ENCODE results near the gene CMC4. TPM values are rescaled to one million over a fixed set of nuclear protein-coding genes. Genes with fewer than 3 reads are reported as not detected.

CMC4 gene
- total and polyA plus RNA-seq, 9 of the 15 experiments (the other 6 are each of a cell fraction or from before 2014, with no cell fraction given): 3.5 to 16.9 (median 8.2) TPM

DNA sequence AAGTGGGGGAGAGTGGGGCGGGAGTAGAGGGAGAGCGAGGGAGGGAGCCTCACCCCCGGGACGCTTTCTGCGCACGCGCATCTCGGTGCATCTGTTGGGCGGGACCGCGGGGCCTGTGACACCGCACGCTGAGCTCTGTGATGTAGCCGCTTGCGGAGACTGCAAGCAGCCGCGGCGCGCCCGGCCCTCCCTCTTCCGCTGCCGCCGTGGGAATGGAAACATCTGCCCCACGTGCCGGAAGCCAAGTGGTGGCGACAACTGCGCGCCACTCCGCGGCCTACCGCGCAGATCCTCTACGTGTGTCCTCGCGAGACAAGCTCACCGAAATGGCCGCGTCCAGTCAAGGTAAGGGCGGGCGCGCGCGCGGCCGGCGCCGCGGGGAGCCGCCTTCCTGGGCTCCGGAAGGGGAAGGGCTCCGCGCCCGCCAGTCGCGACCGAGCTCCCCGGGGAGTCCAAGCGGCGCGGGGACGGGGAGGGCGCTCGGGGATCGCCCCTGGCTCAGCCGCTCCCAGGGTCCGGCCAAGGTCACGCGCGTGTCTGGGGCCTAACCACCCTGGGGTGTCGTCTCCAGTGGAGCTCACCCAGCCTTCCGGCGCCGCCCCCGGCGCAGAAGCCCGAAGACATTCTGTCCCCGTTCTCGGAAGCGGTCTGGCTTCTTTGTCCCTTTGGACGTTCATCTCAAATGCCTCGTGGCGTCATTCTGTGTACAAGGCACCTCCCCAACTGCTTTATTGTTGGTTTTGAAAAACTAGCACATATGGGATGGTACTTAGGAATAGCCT is 44.0 kb downstream of the CMC4 start, which contains the start of gene FUNDC2 (continued):
- TF ChIP-seq, protein P1, sequence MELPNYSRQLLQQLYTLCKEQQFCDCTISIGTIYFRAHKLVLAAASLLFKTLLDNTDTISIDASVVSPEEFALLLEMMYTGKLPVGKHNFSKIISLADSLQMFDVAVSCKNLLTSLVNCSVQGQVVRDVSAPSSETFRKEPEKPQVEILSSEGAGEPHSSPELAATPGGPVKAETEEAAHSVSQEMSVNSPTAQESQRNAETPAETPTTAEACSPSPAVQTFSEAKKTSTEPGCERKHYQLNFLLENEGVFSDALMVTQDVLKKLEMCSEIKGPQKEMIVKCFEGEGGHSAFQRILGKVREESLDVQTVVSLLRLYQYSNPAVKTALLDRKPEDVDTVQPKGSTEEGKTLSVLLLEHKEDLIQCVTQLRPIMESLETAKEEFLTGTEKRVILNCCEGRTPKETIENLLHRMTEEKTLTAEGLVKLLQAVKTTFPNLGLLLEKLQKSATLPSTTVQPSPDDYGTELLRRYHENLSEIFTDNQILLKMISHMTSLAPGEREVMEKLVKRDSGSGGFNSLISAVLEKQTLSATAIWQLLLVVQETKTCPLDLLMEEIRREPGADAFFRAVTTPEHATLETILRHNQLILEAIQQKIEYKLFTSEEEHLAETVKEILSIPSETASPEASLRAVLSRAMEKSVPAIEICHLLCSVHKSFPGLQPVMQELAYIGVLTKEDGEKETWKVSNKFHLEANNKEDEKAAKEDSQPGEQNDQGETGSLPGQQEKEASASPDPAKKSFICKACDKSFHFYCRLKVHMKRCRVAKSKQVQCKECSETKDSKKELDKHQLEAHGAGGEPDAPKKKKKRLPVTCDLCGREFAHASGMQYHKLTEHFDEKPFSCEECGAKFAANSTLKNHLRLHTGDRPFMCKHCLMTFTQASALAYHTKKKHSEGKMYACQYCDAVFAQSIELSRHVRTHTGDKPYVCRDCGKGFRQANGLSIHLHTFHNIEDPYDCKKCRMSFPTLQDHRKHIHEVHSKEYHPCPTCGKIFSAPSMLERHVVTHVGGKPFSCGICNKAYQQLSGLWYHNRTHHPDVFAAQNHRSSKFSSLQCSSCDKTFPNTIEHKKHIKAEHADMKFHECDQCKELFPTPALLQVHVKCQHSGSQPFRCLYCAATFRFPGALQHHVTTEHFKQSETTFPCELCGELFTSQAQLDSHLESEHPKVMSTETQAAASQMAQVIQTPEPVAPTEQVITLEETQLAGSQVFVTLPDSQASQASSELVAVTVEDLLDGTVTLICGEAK (IDR thresholded peaks at IDR 0.05): peak; percentile 79
- TF ChIP-seq, protein P1 (CRISPR knock-in tag; IDR thresholded peaks at IDR 0.05): no peak
- TF ChIP-seq CUX1 (CRISPR knock-in tag; IDR thresholded peaks at IDR 0.05): no peak
- TF ChIP-seq HDAC2 (IDR thresholded peaks at IDR 0.05): no peak
- TF ChIP-seq TSC22D4 (tag; IDR thresholded peaks at IDR 0.05): no peak
- TF ChIP-seq ZBTB9 (CRISPR knock-in tag; IDR thresholded peaks at IDR 0.05): 0 out of 2 replicates have a peak, but pooled peaks have one; percentile 10
- TF ChIP-seq ZKSCAN1 (IDR thresholded peaks at IDR 0.05; ENCODE audit: low read depth, low read length): no peak
- TF ChIP-seq ZNF79 (CRISPR knock-in tag; IDR thresholded peaks at IDR 0.05; ENCODE audit: low read depth): no peak
- no peak for TF ChIP-seq ZBTB5 (IDR thresholded peaks at IDR 0.05)
